Measurements from ENCODE around the gene MAPK14. TPM values are rescaled to one million over a fixed set of nuclear protein-coding genes. Genes with fewer than 3 reads are reported as not detected.

The MAPK14 gene
- total RNA-seq, 1 donor from 2014 or later = 73.2 TPM

DNA sequence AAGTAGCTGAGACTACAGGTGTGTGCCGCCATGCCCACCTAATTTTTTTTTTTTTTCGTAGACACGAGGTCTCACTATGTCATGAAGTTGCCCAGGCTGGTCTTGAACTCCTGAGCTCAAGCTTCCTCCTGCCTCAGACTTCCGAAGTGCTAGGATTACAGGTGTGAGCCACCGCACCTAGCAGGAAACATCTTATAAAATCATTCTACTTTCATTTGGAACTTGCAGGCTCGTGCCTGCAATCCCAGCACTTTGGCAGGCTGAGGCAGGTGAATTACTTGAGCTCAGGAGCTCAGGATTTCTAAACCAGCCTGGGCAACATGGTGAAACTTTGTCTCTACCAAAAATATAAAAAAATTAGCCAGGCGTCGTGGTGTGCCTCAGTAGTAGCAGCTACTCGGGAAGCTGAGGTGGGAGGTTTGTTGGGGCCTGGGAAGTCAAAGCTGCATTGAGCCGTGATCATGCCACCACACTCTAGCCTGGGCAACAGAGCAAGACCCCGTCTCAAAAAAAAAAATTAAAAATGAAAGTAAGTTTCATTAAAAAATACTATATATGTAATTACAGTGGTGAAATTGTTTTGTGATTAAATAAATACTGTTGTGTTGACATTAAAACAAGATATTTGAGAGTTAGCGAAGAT is 15.1 kb downstream of the MAPK14 start:
- TF ChIP-seq, protein P1, sequence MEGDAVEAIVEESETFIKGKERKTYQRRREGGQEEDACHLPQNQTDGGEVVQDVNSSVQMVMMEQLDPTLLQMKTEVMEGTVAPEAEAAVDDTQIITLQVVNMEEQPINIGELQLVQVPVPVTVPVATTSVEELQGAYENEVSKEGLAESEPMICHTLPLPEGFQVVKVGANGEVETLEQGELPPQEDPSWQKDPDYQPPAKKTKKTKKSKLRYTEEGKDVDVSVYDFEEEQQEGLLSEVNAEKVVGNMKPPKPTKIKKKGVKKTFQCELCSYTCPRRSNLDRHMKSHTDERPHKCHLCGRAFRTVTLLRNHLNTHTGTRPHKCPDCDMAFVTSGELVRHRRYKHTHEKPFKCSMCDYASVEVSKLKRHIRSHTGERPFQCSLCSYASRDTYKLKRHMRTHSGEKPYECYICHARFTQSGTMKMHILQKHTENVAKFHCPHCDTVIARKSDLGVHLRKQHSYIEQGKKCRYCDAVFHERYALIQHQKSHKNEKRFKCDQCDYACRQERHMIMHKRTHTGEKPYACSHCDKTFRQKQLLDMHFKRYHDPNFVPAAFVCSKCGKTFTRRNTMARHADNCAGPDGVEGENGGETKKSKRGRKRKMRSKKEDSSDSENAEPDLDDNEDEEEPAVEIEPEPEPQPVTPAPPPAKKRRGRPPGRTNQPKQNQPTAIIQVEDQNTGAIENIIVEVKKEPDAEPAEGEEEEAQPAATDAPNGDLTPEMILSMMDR (IDR thresholded peaks at IDR 0.05; ENCODE audit: unreplicated experiment) = no peak
- Mint-ChIP-seq H3K4me3 (ENCODE audit: unreplicated experiment) (no peak overlapping the region), H3K9me3 (ENCODE audit: unreplicated experiment) (no peaks in the 10 kb centered on the region), H3K27ac (ENCODE audit: unreplicated experiment) (no peak overlapping the region), H3K36me3 (ENCODE audit: low read depth, unreplicated experiment) (no peaks in the 10 kb centered on the region), H3K27me3 (ENCODE audit: unreplicated experiment) (peaks cover 1% of the 10 kb centered on the region), H3K4me1 (ENCODE audit: unreplicated experiment) (peaks cover 21% of the 10 kb centered on the region)
- DNase-seq (ENCODE audit: low spot score) = no peak

DNA sequence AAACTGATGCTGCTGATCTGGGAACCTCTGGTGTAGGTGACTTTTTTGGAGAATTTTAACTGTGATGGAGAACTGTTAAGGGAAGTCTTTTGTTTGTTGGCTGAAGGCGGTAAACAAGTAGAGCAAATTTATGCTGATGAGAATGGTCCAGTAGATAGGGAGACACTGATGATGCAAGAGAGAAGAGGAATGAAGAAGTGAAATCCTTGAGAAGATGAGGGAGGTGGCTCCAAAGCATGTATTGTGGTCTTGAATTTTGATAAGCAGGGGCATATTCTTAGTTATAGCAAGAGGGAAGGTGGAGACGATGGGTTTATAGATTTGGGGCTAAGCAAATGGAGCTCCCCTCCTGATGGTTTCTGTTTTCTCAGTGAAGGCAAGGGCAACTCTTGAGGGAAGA is 22.0 kb downstream of the MAPK14 start:
- DNase-seq (ENCODE audit: low spot score) = no peak
- H3K27ac Mint-ChIP-seq (ENCODE audit: unreplicated experiment) = no peak overlapping the region
- peaks cover 5% of the 10 kb centered on the region for H3K4me1 Mint-ChIP-seq (ENCODE audit: unreplicated experiment)
- H3K4me3 Mint-ChIP-seq (ENCODE audit: unreplicated experiment) = no peak overlapping the region
- TF ChIP-seq, protein P1 (IDR thresholded peaks at IDR 0.05; ENCODE audit: unreplicated experiment) = no peak
- no peaks in the 10 kb centered on the region for H3K36me3 Mint-ChIP-seq (ENCODE audit: low read depth, unreplicated experiment)
- H3K27me3 Mint-ChIP-seq (ENCODE audit: unreplicated experiment) = peaks cover 1% of the 10 kb centered on the region
- no peaks in the 10 kb centered on the region for H3K9me3 Mint-ChIP-seq (ENCODE audit: unreplicated experiment)

DNA sequence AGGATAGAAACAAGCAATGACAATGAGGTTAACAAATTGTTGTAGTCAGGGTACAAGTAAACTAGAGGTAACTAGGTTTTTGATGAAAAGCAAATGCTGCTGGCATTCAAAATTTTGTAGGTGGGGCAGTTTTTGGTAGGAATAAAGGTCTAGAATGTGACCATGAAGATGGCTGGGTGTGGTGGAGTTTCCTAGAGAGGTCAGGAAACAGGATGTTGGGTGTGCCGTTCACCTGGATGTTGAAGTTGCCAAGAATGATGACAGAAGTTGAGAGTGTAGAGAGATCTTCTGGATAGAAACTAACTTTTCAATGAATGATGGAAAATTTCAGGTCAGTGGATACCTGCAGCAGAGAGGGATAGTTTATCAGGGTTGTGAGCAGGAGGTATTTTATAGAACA is 22.7 kb downstream of the MAPK14 start:
- Mint-ChIP-seq H3K27ac (ENCODE audit: unreplicated experiment) (no peak overlapping the region), H3K36me3 (ENCODE audit: low read depth, unreplicated experiment) (no peaks in the 10 kb centered on the region), H3K4me1 (ENCODE audit: unreplicated experiment) (peaks cover 5% of the 10 kb centered on the region), H3K27me3 (ENCODE audit: unreplicated experiment) (peaks cover 1% of the 10 kb centered on the region), H3K4me3 (ENCODE audit: unreplicated experiment) (no peak overlapping the region), H3K9me3 (ENCODE audit: unreplicated experiment) (no peaks in the 10 kb centered on the region)
- TF ChIP-seq, protein P1 (IDR thresholded peaks at IDR 0.05; ENCODE audit: unreplicated experiment) = no peak
- no peak for DNase-seq (ENCODE audit: low spot score)

DNA sequence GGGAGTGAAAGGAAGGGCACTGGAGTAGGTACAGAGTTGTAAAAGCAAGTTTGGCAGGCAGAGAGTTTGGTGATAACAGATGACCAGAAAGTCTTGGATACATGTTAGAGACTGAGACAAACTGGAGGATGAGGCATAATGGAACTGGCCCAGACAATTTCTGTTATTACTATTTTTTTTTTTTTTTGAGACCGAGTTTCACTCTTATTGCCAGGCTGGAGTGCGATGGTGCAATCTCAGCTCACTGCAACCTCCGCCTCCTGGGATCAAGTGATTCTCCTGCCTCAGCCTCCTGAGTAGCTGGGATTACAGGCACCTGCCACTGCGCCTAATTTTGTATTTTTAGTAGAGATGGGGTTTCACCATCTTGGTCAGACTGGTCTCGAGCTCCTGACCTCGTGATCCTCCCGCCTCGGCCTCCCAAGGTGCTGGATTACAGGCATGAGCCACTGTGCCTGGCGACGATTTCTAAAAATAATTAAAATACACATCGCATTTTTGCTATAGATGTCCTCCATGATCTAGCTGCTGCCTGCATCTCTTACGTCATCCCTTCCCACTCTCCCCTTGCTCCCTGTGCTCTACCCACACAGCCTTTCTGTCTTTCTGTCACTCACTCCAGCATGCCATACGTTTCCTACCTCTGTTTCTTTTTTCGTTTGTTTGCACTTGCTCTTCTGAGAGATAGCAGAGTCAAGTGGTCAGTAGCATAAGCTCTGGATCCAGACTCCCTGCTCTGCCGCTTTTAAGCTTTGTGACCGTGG is 23.5 kb downstream of the MAPK14 start:
- H3K27ac Mint-ChIP-seq (ENCODE audit: unreplicated experiment) = no peak overlapping the region
- H3K4me3 Mint-ChIP-seq (ENCODE audit: unreplicated experiment) = no peak overlapping the region
- TF ChIP-seq, protein P1 (IDR thresholded peaks at IDR 0.05; ENCODE audit: unreplicated experiment) = no peak
- peaks cover 1% of the 10 kb centered on the region for H3K27me3 Mint-ChIP-seq (ENCODE audit: unreplicated experiment)
- peaks cover 5% of the 10 kb centered on the region for H3K4me1 Mint-ChIP-seq (ENCODE audit: unreplicated experiment)
- no peak for DNase-seq (ENCODE audit: low spot score)
- no peaks in the 10 kb centered on the region for H3K9me3 Mint-ChIP-seq (ENCODE audit: unreplicated experiment)
- no peaks in the 10 kb centered on the region for H3K36me3 Mint-ChIP-seq (ENCODE audit: low read depth, unreplicated experiment)

DNA sequence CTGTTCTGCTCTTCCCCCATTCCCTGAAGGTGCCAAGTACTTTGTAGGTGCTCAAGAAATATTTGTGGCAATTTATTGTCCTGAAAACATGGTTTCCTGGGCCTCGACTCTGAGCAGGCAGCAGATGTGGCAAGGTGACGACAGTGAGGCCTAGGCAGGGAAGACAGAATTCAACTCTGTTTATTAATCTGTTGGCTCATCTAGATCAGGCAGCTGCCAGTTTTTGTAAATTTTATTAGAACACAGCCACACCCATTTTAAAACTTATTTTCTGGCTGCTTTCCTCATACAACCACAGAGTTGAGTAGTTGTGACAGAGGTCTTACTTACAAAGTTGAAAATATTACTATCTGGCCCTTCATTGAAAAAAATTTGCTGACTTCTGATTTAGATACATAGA is 24.5 kb downstream of the MAPK14 start:
- TF ChIP-seq, protein P1 (IDR thresholded peaks at IDR 0.05; ENCODE audit: unreplicated experiment) = no peak
- Mint-ChIP-seq H3K27ac (ENCODE audit: unreplicated experiment) (no peak overlapping the region), H3K4me1 (ENCODE audit: unreplicated experiment) (peaks cover 2% of the 10 kb centered on the region), H3K36me3 (ENCODE audit: low read depth, unreplicated experiment) (no peaks in the 10 kb centered on the region), H3K27me3 (ENCODE audit: unreplicated experiment) (no peaks in the 10 kb centered on the region), H3K9me3 (ENCODE audit: unreplicated experiment) (no peaks in the 10 kb centered on the region), H3K4me3 (ENCODE audit: unreplicated experiment) (no peak overlapping the region)
- DNase-seq (ENCODE audit: low spot score) = no peak
